Left lobe of liver (tissue), 2 donors: ENCODE results near the gene NPHP3. TPM values are rescaled to one million over a fixed set of nuclear protein-coding genes. Genes with fewer than 3 reads are reported as not detected.
"Not testable (repeated sequence)": the region's sequence is repeated elsewhere in the genome, so short reads cannot be mapped to it uniquely, and the experiment has no call there.

Experiments used
- ATAC-seq: fragments of 200-7000 bp; cut with Tn5 transposase; one replicate; pipeline ENCODE4 v1.9.1; 2020; ENCODE audit warnings: mild to moderate bottlenecking, moderate library complexity
- DNase-seq: peaks from one replicate; pipeline ENCODE4 v3.0.0-alpha.2; 2020; ENCODE audit warnings: low spot score
- total RNA-seq: library from RNA; stranded (reverse); gene quantifications from one replicate; pipeline ENCODE4 v1.2.1, GENCODE V29; 2021
- donor health status: DM: no; HTN: no; CAD: no; lungs with moderate emphysema.
- donor health status: DM: no; HTN: yes; CAD: no.

Gene NPHP3, protein sequence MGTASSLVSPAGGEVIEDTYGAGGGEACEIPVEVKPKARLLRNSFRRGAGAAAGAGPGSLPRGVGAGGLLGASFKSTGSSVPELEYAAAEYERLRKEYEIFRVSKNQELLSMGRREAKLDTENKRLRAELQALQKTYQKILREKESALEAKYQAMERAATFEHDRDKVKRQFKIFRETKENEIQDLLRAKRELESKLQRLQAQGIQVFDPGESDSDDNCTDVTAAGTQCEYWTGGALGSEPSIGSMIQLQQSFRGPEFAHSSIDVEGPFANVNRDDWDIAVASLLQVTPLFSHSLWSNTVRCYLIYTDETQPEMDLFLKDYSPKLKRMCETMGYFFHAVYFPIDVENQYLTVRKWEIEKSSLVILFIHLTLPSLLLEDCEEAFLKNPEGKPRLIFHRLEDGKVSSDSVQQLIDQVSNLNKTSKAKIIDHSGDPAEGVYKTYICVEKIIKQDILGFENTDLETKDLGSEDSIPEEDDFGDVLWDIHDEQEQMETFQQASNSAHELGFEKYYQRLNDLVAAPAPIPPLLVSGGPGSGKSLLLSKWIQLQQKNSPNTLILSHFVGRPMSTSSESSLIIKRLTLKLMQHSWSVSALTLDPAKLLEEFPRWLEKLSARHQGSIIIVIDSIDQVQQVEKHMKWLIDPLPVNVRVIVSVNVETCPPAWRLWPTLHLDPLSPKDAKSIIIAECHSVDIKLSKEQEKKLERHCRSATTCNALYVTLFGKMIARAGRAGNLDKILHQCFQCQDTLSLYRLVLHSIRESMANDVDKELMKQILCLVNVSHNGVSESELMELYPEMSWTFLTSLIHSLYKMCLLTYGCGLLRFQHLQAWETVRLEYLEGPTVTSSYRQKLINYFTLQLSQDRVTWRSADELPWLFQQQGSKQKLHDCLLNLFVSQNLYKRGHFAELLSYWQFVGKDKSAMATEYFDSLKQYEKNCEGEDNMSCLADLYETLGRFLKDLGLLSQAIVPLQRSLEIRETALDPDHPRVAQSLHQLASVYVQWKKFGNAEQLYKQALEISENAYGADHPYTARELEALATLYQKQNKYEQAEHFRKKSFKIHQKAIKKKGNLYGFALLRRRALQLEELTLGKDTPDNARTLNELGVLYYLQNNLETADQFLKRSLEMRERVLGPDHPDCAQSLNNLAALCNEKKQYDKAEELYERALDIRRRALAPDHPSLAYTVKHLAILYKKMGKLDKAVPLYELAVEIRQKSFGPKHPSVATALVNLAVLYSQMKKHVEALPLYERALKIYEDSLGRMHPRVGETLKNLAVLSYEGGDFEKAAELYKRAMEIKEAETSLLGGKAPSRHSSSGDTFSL (N-terminal part only)
- 10.1 TPM for total RNA-seq

DNA sequence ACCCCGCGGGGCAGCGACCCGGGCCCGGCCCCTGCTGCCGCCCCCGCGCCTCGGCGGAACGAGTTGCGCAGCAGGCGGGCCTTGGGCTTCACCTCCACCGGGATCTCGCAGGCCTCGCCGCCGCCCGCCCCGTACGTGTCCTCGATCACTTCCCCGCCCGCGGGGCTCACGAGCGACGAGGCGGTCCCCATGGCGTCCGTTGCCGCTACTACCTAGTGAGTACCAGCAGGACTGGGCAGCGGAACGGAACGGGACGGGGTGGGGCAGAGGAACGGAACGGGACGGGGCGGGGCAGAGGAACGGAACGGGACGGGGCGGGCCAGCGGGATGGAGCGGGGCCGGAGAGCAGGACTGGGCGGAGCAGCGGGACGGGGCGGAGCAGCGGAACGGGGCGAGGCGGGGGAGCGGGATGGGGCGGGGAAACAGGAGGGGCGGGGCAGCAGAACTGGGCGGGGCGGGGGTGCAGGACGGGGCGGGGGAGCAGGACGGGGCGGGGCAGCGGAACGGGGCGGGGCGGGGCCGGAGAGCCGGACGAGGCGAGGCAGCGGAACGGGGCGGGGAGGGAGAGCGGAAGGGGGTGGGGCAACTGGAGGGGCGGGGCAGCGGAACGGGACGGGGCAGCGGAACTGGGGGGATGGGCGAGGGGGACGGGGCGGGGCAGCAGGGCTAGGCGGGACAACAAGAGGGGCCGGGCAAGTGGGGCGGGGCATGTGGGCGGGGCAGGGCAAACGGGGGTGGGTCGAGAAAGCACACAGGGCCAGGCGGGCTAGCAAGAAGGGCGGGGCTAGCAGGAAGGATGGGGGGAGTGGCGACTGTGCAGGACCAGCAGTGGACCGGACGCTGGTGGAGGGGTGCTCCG is at the start of gene NPHP3:
Gene NPHP3 (minus strand): TSS at position 245 of the 859 bp plus-strand sequence. CDS start 54 bp downstream, at position 191.
- ATAC-seq, result peak; percentile 84

DNA sequence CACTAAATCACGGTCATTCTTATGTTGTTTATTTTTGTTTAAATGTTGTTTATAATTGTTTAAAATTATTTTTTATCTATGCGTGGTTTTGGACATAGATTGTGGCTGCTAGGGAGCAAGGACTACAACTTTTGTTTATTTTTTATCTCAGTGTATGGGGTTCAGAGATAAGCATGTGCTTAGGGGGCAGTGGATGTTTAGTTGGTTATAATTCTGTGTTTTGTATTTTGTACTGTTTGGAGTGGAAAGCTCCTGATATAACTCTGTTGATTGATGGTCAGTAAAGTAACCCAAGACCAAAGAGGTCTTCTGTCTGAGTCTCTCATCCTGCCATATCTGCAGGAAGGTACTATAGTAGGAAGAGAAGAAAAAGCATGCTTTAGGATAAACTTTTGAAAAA is 36.5 kb upstream of the NPHP3 start:
- ATAC-seq (no peak), DNase-seq (no peak)

More for the DNA sequence above, at the start of gene NPHP3:
- DNase-seq, result peak; percentile 97

DNA sequence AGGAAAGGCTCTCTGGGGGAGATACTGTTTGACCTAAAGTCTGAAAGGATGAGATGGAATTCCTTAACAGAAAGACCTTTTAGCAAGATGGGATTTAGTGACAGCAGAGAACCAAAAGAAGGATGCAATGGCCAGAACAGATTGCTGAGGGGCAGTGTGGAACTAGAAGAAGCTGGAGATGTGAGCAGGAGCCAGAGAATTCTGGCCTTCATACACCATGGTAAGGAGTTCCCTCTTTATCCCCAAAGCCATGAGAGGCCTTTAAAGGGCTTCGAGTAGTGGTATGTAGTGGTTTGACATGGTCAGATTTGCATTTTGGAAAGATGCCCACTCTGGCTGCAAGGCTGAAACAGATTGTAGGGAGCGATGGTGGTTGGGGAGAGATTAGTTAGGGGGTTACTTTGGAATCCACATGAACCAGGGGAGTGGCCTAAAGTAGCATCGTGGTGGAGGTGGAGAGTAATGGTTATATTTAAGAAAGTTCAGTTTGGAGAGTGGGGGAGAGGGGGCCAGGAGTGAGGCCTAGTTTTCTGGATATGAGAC is 34.0 kb upstream of the NPHP3 start:
- no peak for DNase-seq
- ATAC-seq, result no peak

DNA sequence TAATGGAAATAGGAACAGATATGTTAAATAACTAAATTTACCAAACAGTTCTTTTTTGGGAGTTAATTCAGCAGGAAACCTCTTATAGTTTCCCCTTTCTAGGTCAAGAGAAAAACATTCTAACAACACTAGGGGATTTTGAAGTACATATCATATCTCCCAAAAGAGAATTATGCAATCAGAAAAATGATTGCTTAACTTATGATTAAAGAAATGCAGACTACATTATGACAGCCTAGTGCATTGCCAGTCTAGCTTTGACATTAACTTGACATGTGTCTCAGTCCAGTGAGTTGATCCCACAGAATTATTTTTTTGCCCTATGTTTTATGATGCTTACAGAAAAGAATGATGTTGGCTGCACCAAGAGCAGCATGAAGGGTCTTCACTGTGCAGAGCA is 31.7 kb upstream of the NPHP3 start:
- no peak for ATAC-seq

DNA sequence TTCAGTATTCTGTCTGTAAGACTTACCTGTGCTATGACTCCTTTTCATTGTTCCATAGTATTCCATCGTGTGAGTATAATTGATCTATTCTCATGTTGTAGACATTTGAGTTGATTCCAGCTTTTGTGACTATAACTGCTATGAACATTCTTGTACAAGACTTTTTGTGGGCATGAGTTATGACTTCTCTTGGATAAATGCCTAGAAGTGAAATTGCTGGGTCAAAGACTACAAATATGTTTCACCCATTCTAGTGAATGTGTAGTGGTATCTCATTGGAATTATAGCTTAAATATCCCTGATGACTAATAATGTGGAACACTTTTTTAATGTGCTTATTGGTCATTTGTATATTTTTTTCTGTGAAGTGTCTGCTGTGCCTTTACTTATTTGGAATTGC is 27.6 kb upstream of the NPHP3 start:
- no peak for DNase-seq
- ATAC-seq, result no peak

More for the DNA sequence above, 31.7 kb upstream of the NPHP3 start:
- no peak for DNase-seq

DNA sequence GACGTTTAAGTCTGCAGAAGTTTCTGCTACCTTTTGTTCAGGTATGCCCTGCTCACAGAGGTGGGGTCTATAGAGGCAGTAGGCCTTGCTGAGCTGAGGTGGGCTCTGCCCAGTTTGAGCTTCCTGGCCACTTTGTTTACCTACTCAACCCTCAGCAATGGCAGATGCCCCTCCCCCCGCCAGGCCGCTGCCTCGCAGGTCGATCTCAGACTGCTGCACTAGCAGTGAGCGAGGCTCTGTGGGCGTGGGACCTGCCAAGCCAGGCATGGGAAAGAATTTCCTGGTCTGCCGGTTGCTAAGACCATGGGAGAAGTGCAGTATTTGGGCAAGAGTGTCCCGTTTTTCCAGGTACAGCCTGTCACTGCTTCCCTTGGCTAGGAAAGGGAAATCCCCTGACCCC is 24.5 kb upstream of the NPHP3 start:
- ATAC-seq, DNase-seq: not testable (repeated sequence)

DNA sequence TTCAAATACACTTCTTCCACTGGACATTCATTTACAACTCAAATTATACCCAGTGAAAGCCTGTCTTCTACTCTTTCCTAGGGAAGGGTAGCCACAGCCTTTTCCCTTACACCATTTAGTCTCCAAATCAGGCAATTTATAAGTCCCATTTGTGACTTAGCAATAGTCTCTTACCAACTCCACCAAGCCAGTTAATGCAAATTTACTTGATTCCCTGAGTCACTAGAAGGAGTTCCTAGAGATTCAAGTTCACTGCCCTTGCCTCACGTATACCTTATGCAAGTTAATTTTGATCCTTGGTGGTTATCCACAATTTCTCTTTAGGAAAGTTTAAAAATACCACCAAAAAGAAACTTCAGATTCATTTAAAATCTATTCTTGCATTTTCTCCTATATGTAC is 16.1 kb upstream of the NPHP3 start:
- DNase-seq (no peak), ATAC-seq (no peak)

DNA sequence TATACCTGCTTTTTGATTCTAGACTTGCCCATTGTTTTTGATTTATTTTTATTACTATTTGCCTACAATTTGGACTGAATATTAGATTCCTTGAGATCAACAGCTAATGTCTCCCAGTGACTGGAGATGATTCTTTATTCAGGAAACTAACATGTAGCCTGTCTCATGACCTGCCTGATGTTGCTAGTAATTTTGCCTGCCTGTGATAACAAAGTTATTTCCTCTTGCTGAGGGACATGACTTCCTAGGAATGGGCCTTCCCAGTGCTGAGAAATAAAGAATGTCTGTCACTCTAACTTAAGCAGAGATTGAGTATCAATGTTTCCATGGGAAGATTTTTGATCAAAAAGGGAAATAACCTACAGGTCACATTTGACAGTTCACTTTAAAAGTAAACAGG is 13.4 kb upstream of the NPHP3 start:
- no peak for DNase-seq
- ATAC-seq, result no peak

DNA sequence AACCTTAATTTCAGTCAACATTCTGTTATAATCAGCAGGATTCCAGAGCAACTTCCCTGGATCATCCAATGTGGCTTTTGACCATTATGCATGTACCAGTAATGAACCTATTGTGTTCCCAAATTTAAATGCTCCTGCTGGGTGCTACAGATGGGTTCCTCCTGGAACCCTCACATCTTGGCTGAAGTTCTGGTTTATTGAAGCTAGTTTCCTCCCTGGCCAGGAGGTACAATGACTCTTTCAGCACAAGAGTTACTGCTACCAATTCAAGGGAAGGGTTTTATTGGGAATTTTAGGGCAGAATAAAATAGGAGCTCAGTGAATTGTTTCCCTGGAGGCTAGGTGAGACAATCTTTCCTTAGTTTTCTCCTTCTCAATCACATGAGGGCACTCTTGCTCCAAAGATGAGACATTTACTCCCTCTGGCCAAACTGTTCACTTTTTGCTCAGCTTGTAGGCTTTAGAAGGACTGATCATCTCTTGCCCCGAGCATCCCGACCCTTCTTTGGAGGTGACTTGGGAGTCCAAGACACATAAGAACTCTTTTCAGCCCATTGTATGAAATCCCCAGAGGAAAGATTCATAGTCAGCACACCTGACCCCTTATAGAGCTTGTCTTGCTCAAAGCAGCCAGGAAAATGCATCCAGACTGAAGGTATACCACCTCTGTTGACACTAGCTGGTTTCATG is 8.8 kb upstream of the NPHP3 start:
- no peak for DNase-seq
- peak; percentile 81 for ATAC-seq

DNA sequence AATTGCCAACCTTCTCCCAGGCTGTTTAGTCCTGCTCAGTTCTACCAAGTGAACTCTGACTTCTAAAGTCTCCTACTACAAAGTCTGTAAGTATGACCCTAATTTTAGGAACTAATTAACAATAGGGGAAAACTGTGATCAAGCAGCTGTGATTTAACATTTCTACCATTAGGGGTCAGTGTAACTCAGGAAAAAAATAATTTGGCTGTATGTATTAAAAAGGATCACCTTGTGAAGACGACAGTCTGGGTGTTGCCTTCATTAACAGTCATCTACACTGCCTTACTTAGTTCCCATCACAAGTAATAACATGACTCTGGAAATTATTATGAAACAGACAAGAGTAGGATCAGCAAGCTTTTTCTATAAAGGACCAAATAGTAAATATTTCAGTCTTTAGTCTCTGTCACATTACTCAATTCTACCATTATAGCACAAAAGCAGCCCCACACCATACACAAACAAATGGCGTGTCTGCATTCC is 4.2 kb upstream of the NPHP3 start:
- ATAC-seq, result no peak
- no peak for DNase-seq

DNA sequence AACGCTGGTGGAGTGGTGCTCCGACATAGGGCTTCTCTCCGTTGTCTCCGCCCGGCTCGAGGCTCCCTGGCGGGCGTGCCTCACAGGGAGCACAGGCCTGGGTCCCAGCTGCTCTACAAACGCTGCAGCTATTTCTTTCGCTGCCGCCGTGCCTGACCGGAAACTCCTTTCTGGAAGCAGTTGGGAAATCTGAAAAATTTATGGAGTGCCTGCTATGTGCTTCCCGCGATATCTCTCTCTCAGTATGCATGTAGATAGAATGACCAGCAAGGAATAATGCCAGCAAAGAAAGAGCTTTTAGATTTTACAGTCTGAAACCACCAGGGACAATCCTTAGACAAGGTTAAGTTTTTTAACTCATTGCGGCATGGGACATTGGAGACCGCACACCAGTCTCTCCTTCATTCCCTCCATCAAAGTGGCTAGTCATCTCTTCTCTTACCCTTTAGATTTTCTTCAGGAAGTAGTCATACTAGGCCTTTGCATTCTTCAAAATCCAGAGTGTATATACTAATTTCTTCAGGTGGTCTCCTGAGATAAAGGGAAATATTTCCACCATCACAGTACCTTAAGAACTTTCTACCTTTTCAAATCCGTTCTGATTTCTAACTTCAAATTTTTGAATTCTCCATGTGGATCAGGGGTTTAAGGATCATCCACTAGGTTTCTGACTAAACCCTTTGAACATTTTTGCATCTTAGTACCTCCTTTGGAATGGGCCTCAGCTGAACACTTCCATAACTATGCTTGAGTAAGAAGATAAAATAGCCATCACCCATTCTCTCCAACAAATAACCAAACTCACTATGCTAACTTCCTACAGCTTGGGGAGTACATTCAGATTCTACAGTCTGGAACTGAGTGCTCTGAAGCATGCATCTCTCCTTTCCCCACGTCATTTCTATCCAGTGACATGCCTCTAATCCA is 1.1 kb upstream of the NPHP3 start:
- no peak for DNase-seq
- ATAC-seq, result no peak

DNA sequence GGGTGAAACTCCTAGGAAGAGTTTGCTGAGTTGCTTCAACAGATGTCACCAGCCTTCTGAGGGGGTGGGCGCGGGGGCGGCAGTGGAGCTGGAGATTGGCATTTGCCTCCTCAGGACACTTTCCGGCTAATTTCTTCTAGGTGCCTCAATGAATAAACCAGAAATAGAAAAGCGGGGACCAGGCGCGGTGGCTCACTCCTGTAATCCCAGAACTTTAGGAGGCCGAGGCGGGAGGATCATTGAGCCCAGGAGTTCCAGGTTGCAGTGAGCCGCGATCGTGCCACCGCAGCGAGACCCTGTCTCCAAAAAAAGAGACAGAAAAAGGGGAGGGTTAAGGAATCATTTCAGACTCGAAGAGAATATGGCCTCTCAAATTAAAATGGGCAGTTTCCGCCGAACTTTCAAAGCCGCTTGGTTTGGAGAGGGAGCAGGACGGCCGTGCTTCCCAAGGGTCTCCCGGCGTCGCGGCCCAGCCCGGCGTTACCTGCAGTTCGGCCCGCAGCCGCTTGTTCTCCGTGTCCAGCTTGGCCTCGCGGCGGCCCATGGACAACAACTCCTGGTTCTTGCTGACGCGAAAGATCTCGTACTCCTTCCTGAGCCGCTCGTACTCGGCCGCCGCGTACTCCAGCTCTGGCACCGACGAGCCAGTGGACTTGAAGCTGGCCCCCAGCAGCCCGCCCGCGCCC is 587 bp downstream of the NPHP3 start:
- DNase-seq, result no peak
- ATAC-seq, result peak; percentile 41

DNA sequence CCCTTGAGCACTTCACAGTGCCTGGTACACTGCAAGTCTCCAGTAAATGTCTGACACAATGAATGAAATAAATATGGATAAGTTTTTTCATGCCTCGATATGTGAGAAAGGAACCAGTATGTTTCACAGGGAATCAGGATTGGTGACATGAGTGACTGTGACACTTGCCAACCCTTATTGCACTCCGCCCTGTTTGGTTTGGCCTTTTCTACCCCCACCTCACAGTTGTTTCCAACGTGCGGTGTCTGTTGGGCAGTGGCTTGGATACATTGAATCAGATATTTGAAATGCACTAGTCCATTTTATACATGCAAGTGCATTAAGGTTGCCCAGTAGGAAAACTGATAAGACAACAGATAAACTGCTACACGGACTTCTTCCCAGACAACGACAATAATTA is 2.0 kb downstream of the NPHP3 start:
- peak; percentile 16 for ATAC-seq
- DNase-seq, result no peak

DNA sequence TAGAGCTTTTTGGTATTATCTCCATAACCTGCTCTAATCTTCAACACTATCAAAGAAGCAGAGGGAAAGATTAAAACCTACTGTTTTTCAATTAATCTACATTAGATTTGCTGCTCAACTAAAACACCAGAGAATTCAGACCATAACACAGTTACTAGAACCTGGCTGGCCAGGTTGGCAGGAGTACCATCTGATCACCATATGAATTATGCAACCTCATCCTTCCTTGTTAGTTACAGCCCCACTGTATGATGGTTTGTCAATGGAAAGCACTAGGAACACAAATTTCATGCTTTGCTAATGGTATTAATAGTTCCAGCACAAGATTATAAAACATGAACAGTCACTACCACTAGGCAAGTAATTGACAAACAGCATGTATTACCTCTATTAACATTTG is 5.8 kb downstream of the NPHP3 start:
- no peak for DNase-seq
- peak; percentile 69 for ATAC-seq

DNA sequence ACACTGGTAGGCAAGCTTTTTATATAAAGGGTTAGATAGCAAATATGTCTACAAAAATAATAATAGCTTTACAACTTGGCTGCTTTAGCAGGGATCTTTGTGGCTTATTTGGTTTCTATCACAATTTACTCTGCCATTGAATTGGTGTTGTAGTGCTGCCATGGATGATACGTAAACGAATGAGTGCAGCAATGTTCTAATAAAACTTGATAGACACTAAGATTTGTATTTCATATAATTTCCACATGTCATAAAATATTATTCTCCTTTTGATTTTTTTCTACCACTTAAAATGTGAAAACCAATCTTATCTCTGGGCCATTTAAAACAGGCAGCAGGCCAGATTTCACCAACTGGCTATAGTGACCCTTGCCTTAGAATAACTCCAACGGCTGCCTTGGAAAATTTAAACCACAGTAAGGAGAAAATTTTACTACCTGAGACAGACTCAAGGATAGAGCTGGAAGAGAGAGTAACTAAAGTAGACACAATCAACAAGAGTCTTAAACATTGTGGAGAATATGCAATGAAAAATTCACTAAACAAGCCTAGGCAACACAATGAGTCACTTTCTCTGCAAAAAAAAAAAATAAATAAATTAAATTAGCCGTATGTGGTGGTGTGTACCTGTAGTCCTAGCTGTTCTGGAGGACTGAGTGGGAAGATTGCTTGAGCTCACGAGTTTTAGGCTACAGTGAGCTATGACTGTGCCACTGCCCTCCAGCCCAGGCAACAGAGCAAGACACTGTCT is 8.1 kb downstream of the NPHP3 start:
- ATAC-seq, result no peak
- no peak for DNase-seq

DNA sequence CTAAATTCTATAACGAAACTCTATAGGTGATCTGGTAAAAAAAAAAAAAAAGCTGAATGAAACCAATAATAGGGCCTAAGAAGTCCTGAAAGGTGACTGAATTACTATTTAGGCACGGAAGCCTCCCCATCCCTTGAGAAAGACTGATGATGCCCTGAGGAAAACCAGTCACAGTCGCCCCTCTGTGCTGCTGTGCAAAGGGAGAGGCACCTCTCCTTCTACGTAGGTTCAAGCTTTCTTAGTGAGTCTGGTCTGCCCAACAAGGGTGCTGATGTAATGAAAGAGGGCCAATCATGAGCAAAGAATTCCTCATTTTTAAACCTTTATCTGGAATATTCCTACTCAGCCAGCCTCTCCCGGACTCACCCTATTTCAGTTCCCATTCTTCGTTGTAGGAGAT is 11.9 kb downstream of the NPHP3 start:
- ATAC-seq, result no peak
- no peak for DNase-seq

DNA sequence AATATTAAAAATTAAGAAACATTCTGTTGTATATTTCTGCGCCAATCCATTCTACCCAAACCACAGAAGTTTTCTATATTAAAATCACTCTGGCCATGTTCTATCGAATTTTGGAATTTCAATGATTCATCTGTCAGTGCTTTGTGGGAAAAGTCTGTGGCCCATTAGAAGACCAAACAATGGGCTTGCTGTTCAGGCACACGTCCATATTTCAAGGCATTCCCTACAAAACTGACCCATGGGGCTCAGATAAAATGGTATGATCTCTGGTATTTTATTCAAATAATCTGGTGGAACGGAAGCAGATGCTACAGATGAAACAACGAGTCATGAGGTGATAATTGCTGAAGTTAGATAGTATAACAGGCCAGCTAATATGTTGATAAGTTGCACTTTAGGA is 12.4 kb downstream of the NPHP3 start:
- DNase-seq (no peak), ATAC-seq (no peak)
